Neural cell (in vitro differentiated cells): Measurements from ENCODE around the gene TACC2.

Experiments
- MXI1 ChIP-seq: fragments of 450-650 bp; conservative IDR thresholded peaks from 2 replicates; pipeline ENCODE4 v1.6.1; 2014; ENCODE audit warnings: antibody characterized with exemption, mild to moderate bottlenecking; ENCODE audit not compliant: poor library complexity, severe bottlenecking
- POLR2AphosphoS5 ChIP-seq: IDR thresholded peaks from 2 replicates; pipeline ENCODE4 v1.6.1; 2012
- TAF1 ChIP-seq: IDR thresholded peaks from 2 replicates; pipeline ENCODE4 v1.6.1; 2012; ENCODE audit warnings: low read depth
- TF ChIP-seq, protein P1 (sequence below): fragments of 450-650 bp; IDR thresholded peaks from 2 replicates; pipeline ENCODE4 v1.5.1; 2014; ENCODE audit warnings: antibody characterized with exemption, mild to moderate bottlenecking, moderate library complexity; ENCODE audit not compliant: poor library complexity, severe bottlenecking

DNA sequence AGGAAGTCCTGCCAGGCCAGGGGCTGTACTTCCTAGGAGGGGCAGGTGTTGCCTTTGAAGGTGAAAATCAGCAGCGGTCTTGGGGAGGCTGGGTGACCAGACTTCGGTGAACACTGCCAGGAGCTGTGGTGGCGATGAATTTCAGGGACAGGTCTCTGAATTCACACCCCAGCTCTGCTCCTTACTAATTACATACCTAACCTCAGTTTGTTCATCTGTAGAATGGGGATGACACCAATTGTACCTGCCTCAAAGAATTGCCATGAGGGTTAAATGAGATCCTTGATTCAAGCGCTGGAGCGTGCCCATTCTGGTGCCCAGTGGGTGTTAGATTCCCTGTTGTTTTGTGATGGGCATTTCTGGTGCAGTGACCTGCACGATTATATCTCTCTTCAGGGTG, 102.8 kb downstream of the TACC2 start:
- TF ChIP-seq, protein P1, sequence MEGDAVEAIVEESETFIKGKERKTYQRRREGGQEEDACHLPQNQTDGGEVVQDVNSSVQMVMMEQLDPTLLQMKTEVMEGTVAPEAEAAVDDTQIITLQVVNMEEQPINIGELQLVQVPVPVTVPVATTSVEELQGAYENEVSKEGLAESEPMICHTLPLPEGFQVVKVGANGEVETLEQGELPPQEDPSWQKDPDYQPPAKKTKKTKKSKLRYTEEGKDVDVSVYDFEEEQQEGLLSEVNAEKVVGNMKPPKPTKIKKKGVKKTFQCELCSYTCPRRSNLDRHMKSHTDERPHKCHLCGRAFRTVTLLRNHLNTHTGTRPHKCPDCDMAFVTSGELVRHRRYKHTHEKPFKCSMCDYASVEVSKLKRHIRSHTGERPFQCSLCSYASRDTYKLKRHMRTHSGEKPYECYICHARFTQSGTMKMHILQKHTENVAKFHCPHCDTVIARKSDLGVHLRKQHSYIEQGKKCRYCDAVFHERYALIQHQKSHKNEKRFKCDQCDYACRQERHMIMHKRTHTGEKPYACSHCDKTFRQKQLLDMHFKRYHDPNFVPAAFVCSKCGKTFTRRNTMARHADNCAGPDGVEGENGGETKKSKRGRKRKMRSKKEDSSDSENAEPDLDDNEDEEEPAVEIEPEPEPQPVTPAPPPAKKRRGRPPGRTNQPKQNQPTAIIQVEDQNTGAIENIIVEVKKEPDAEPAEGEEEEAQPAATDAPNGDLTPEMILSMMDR, result no peak
- TF ChIP-seq POLR2AphosphoS5, result no peak
- no peak for TF ChIP-seq TAF1
- no peak for TF ChIP-seq MXI1
